T-helper 2 cell treated with Interferon-gamma antibody and Interleukin-4, amounts not matched to agents 5 μg/mL and 100 μg/mL, for 36 hours (primary cell): ENCODE measurements around the gene ZSCAN30.

Experiments used
- DNase-seq: peaks from one replicate; pipeline ENCODE4 v3.0.0; 2021; ENCODE audit warnings: low spot score
- H3K27ac Mint-ChIP-seq: one replicate; pipeline ENCODE4 v1.8.0; 2021; ENCODE audit warnings: mild to moderate bottlenecking, mixed read lengths
- H3K27me3 Mint-ChIP-seq: one replicate; pipeline ENCODE4 v1.8.0; 2021; ENCODE audit warnings: low read depth, mixed read lengths
- H3K36me3 Mint-ChIP-seq: one replicate; pipeline ENCODE4 v1.8.0; 2021; ENCODE audit warnings: low read depth, mixed read lengths
- H3K4me1 Mint-ChIP-seq: one replicate; pipeline ENCODE4 v1.8.0; 2021; ENCODE audit warnings: low read depth, mixed read lengths
- H3K4me3 Mint-ChIP-seq: one replicate; pipeline ENCODE4 v1.8.0; 2022; ENCODE audit warnings: mild to moderate bottlenecking, moderate library complexity, mixed read lengths
- H3K9me3 Mint-ChIP-seq: one replicate; pipeline ENCODE4 v1.8.0; 2021; ENCODE audit warnings: mixed read lengths

The ZSCAN30 gene

GRCh38 chr18:35267161-35267651, 22.8 kb downstream of the ZSCAN30 start:
- H3K9me3 Mint-ChIP-seq = peaks cover 34% of the 10 kb centered on the region

GRCh38 chr18:35264409-35264808, 25.6 kb downstream of the ZSCAN30 start:
- Mint-ChIP-seq H3K4me1 (no peaks in the 10 kb centered on the region), H3K4me3 (no peak overlapping the region), H3K36me3 (peaks cover 62% of the 10 kb centered on the region), H3K27ac (no peak overlapping the region), H3K27me3 (no peaks in the 10 kb centered on the region), H3K9me3 (peaks cover 37% of the 10 kb centered on the region)
- DNase-seq = no peak

More at GRCh38 chr18:35267161-35267651, 22.8 kb downstream of the ZSCAN30 start:
- Mint-ChIP-seq H3K4me3 (peak overlapping the region; percentile 79), H3K27ac (peak overlapping the region; percentile 68), H3K4me1 (no peaks in the 10 kb centered on the region), H3K27me3 (no peaks in the 10 kb centered on the region), H3K36me3 (peaks cover 43% of the 10 kb centered on the region)
- no peak for DNase-seq

- Mint-ChIP-seq H3K9me3 (peaks cover 68% of the 10 kb centered on the region), H3K36me3 (peaks cover 73% of the 10 kb centered on the region), H3K27me3 (no peaks in the 10 kb centered on the region), H3K27ac (no peak overlapping the region), H3K4me3 (no peak overlapping the region), H3K4me1 (no peaks in the 10 kb centered on the region)
- no peak for DNase-seq
These were observed 33.1 kb downstream of the ZSCAN30 start for GRCh38 chr18:35256947-35257346.

- no peak overlapping the region for H3K27ac Mint-ChIP-seq
- no peak for DNase-seq
- peaks cover 78% of the 10 kb centered on the region for H3K36me3 Mint-ChIP-seq
- H3K4me3 Mint-ChIP-seq = no peak overlapping the region
- H3K27me3 Mint-ChIP-seq = no peaks in the 10 kb centered on the region
- H3K4me1 Mint-ChIP-seq = no peaks in the 10 kb centered on the region
- H3K9me3 Mint-ChIP-seq = peaks cover 82% of the 10 kb centered on the region
These were observed 36.3 kb downstream of the ZSCAN30 start for GRCh38 chr18:35253655-35254287.

GRCh38 chr18:35252466-35252865, 37.6 kb downstream of the ZSCAN30 start:
- Mint-ChIP-seq H3K4me1 (no peaks in the 10 kb centered on the region), H3K9me3 (peaks cover 84% of the 10 kb centered on the region), H3K4me3 (no peak overlapping the region), H3K27me3 (no peaks in the 10 kb centered on the region), H3K27ac (no peak overlapping the region), H3K36me3 (peaks cover 81% of the 10 kb centered on the region)
- no peak for DNase-seq

GRCh38 chr18:35248429-35248828, 41.6 kb downstream of the ZSCAN30 start:
- Mint-ChIP-seq H3K27ac (no peak overlapping the region), H3K9me3 (peaks cover 90% of the 10 kb centered on the region), H3K36me3 (peaks cover 92% of the 10 kb centered on the region), H3K4me1 (no peaks in the 10 kb centered on the region), H3K4me3 (no peak overlapping the region), H3K27me3 (no peaks in the 10 kb centered on the region)
- DNase-seq = no peak

GRCh38 chr18:35247412-35248249, 42.4 kb downstream of the ZSCAN30 start:
- Mint-ChIP-seq H3K27ac (no peak overlapping the region), H3K36me3 (peaks cover 92% of the 10 kb centered on the region), H3K4me3 (no peak overlapping the region), H3K4me1 (no peaks in the 10 kb centered on the region), H3K9me3 (peaks cover 84% of the 10 kb centered on the region), H3K27me3 (no peaks in the 10 kb centered on the region)
- DNase-seq = no peak

GRCh38 chr18:35246831-35247230, 43.2 kb downstream of the ZSCAN30 start:
- no peak overlapping the region for H3K4me3 Mint-ChIP-seq
- no peak for DNase-seq

GRCh38 chr18:35245719-35246317, 44.2 kb downstream of the ZSCAN30 start:
- Mint-ChIP-seq H3K36me3 (peaks cover 85% of the 10 kb centered on the region), H3K27me3 (no peaks in the 10 kb centered on the region), H3K4me1 (no peaks in the 10 kb centered on the region), H3K4me3 (no peak overlapping the region), H3K9me3 (peaks cover 68% of the 10 kb centered on the region), H3K27ac (no peak overlapping the region)
- DNase-seq = no peak

More at GRCh38 chr18:35246831-35247230, 43.2 kb downstream of the ZSCAN30 start:
- Mint-ChIP-seq H3K27me3 (no peaks in the 10 kb centered on the region), H3K9me3 (peaks cover 76% of the 10 kb centered on the region), H3K36me3 (peaks cover 93% of the 10 kb centered on the region), H3K4me1 (no peaks in the 10 kb centered on the region), H3K27ac (no peak overlapping the region)

GRCh38 chr18:35244671-35245070, 45.4 kb downstream of the ZSCAN30 start:
- Mint-ChIP-seq H3K4me1 (peaks cover 2% of the 10 kb centered on the region), H3K36me3 (peaks cover 73% of the 10 kb centered on the region), H3K4me3 (no peak overlapping the region), H3K27ac (no peak overlapping the region), H3K27me3 (no peaks in the 10 kb centered on the region), H3K9me3 (peaks cover 56% of the 10 kb centered on the region)
- DNase-seq = no peak

GRCh38 chr18:35242426-35242825, 47.6 kb downstream of the ZSCAN30 start:
- Mint-ChIP-seq H3K36me3 (peaks cover 56% of the 10 kb centered on the region), H3K27ac (no peak overlapping the region)

GRCh38 chr18:35241448-35241804, 48.6 kb downstream of the ZSCAN30 start:
- DNase-seq = no peak
- H3K9me3 Mint-ChIP-seq = peaks cover 32% of the 10 kb centered on the region
- H3K27ac Mint-ChIP-seq = peak overlapping the region; percentile 96
- peaks cover 46% of the 10 kb centered on the region for H3K36me3 Mint-ChIP-seq
- H3K27me3 Mint-ChIP-seq = no peaks in the 10 kb centered on the region
- peaks cover 7% of the 10 kb centered on the region for H3K4me1 Mint-ChIP-seq
- H3K4me3 Mint-ChIP-seq = peak overlapping the region; percentile 92

More at GRCh38 chr18:35242426-35242825, 47.6 kb downstream of the ZSCAN30 start:
- peaks cover 41% of the 10 kb centered on the region for H3K9me3 Mint-ChIP-seq
- no peaks in the 10 kb centered on the region for H3K27me3 Mint-ChIP-seq
- H3K4me3 Mint-ChIP-seq = no peak overlapping the region
- DNase-seq = no peak
- peaks cover 7% of the 10 kb centered on the region for H3K4me1 Mint-ChIP-seq

- H3K36me3 Mint-ChIP-seq = peaks cover 40% of the 10 kb centered on the region
These were observed 49.2 kb downstream of the ZSCAN30 start, which contains the start of gene ZNF397 for GRCh38 chr18:35240664-35241447. TSS of gene ZNF397 (plus strand) at chr18:35241034. CDS start at chr18:35242471, 1,437 bp downstream.

More at GRCh38 chr18:35240664-35241447, 49.2 kb downstream of the ZSCAN30 start, which contains the start of gene ZNF397:
- Mint-ChIP-seq H3K9me3 (peaks cover 26% of the 10 kb centered on the region), H3K4me1 (peaks cover 7% of the 10 kb centered on the region), H3K4me3 (peak within 1 kb of the TSS; percentile 92), H3K27ac (peak within 1 kb of the TSS; percentile 96), H3K27me3 (no peaks in the 10 kb centered on the region)
- DNase-seq = peak; percentile 97
